Suppressor macrophage treated with lipopolysaccharide for 4 hours (primary cell): Measurements from ENCODE around the gene NFYA.
A peak's percentile ranks its signal among the peaks of the same experiment; 100 is the strongest.

Experiments used
- DNase-seq: peaks from one replicate; pipeline ENCODE4 v3.0.0-alpha.2; 2020

Gene NFYA

GRCh38 chr6:41072836-41073202 lies at the start of gene NFYA:
Gene NFYA (plus strand): TSS chr6:41072974. CDS start chr6:41079090, 6,116 bp downstream.
- no peak for DNase-seq

GRCh38 chr6:41023114-41023513 lies 49.7 kb upstream of the NFYA start:
- DNase-seq = no peak

- no peak for DNase-seq
Measured at GRCh38 chr6:41025966-41026530, 46.7 kb upstream of the NFYA start.

- no peak for DNase-seq
Measured at GRCh38 chr6:41027241-41027640, 45.5 kb upstream of the NFYA start.

- DNase-seq = peak; percentile 88
Measured at GRCh38 chr6:41027799-41028560, 44.8 kb upstream of the NFYA start.

GRCh38 chr6:41028561-41029412 lies 44.0 kb upstream of the NFYA start:
- no peak for DNase-seq

- no peak for DNase-seq
Measured at GRCh38 chr6:41032830-41033229, 39.9 kb upstream of the NFYA start.

GRCh38 chr6:41033776-41034175 lies 39.0 kb upstream of the NFYA start:
- no peak for DNase-seq

- no peak for DNase-seq
Measured at GRCh38 chr6:41036186-41036585, 36.6 kb upstream of the NFYA start.

GRCh38 chr6:41036601-41037000 lies 36.2 kb upstream of the NFYA start:
- no peak for DNase-seq

GRCh38 chr6:41037107-41037900 lies 35.5 kb upstream of the NFYA start:
- DNase-seq = no peak

GRCh38 chr6:41038205-41038604 lies 34.6 kb upstream of the NFYA start:
- no peak for DNase-seq

GRCh38 chr6:41039060-41039998 lies 33.4 kb upstream of the NFYA start, which contains the start of gene UNC5CL:
Gene UNC5CL (minus strand): TSS chr6:41039221. CDS start chr6:41035074, 4,147 bp downstream.
- DNase-seq = peak; percentile 42

- peak; percentile 45 for DNase-seq
Measured at GRCh38 chr6:41040101-41040939, 32.5 kb upstream of the NFYA start.

GRCh38 chr6:41040940-41041536 lies 31.7 kb upstream of the NFYA start:
- DNase-seq = no peak

- DNase-seq = no peak
Measured at GRCh38 chr6:41042226-41043055, 30.3 kb upstream of the NFYA start, which contains the start of gene TSPO2. Gene TSPO2 (plus strand): TSS chr6:41042467. CDS start chr6:41042986, 519 bp downstream.

- no peak for DNase-seq
Measured at GRCh38 chr6:41043151-41043550, 29.6 kb upstream of the NFYA start.

- no peak for DNase-seq
Measured at GRCh38 chr6:41045664-41046063, 27.1 kb upstream of the NFYA start.

- no peak for DNase-seq
Measured at GRCh38 chr6:41046084-41046483, 26.7 kb upstream of the NFYA start.
